Middle frontal gyrus (tissue), 1 donor: ENCODE data around the gene OR2D3.
"Not testable (repeated sequence)": the region's sequence is repeated elsewhere in the genome, so short reads cannot be mapped to it uniquely, and the experiment has no call there.

Source experiments
- DNase-seq: peaks from one replicate; pipeline ENCODE4 v3.0.0-alpha.2; 2015; ENCODE audit warnings: low spot score; ENCODE audit errors: extremely low spot score

The OR2D3 gene

GRCh38 chr11:6920702-6921101 is at the start of gene OR2D3:
TSS of gene OR2D3 (plus strand) at chr11:6921002. CDS start at chr11:6921002, 0 bp downstream.
- DNase-seq = no peak

- DNase-seq = no peak
Measured at GRCh38 chr11:6871278-6871677, 49.5 kb upstream of the OR2D3 start.

- DNase-seq = no peak
Measured at GRCh38 chr11:6875761-6876160, 45.0 kb upstream of the OR2D3 start.

- DNase-seq = no peak
Measured at GRCh38 chr11:6876325-6876724, 44.5 kb upstream of the OR2D3 start, which contains the start of gene OR10A4. TSS of gene OR10A4 (plus strand) at chr11:6876625. CDS start at chr11:6876648, 23 bp downstream.

GRCh38 chr11:6876914-6877313 is 43.9 kb upstream of the OR2D3 start:
- no peak for DNase-seq

GRCh38 chr11:6882751-6883150 is 38.1 kb upstream of the OR2D3 start:
- no peak for DNase-seq

- not testable (repeated sequence) for DNase-seq
Measured at GRCh38 chr11:6887711-6888110, 33.1 kb upstream of the OR2D3 start.

- DNase-seq = no peak
Measured at GRCh38 chr11:6888830-6889229, 32.0 kb upstream of the OR2D3 start.

- DNase-seq = no peak
Measured at GRCh38 chr11:6889835-6890234, 31.0 kb upstream of the OR2D3 start.

- DNase-seq = no peak
Measured at GRCh38 chr11:6892400-6892799, 28.4 kb upstream of the OR2D3 start, which contains the start of gene OR2D2. TSS of gene OR2D2 (minus strand) at chr11:6892500. CDS start at chr11:6892500, 0 bp downstream.

- DNase-seq = no peak
Measured at GRCh38 chr11:6894097-6894496, 26.7 kb upstream of the OR2D3 start.

- DNase-seq = no peak
Measured at GRCh38 chr11:6895010-6895409, 25.8 kb upstream of the OR2D3 start.

GRCh38 chr11:6898911-6899310 is 21.9 kb upstream of the OR2D3 start:
- DNase-seq = no peak

- DNase-seq = no peak
Measured at GRCh38 chr11:6900327-6900999, 20.3 kb upstream of the OR2D3 start.

GRCh38 chr11:6904804-6905203 is 16.0 kb upstream of the OR2D3 start:
- not testable (repeated sequence) for DNase-seq

GRCh38 chr11:6911378-6911777 is 9.4 kb upstream of the OR2D3 start:
- no peak for DNase-seq

- no peak for DNase-seq
Measured at GRCh38 chr11:6911948-6912347, 8.9 kb upstream of the OR2D3 start.

- no peak for DNase-seq
Measured at GRCh38 chr11:6919698-6920097, 1.1 kb upstream of the OR2D3 start.

- DNase-seq = no peak
Measured at GRCh38 chr11:6925007-6925577, 4.3 kb downstream of the OR2D3 start.

- no peak for DNase-seq
Measured at GRCh38 chr11:6925636-6926207, 4.9 kb downstream of the OR2D3 start.

GRCh38 chr11:6926208-6927029 is 5.6 kb downstream of the OR2D3 start, which contains the start of gene ZNF215:
TSS of gene ZNF215 (plus strand) at chr11:6926426. CDS start at chr11:6932273, 5,847 bp downstream.
- DNase-seq = no peak
